GM12878 (cell line): ENCODE results near the gene GLT1D1.

Experiments used
- BCL11A ChIP-seq: IDR thresholded peaks from 2 replicates; pipeline ENCODE4 v1.6.1; 2011; ENCODE audit warnings: low read depth, low read length
- EZH2 ChIP-seq: IDR thresholded peaks from 2 replicates; pipeline ENCODE4 v1.6.1; 2012; ENCODE audit warnings: low read depth, mild to moderate bottlenecking, control low read depth, inconsistent platforms, low read length, borderline replicate concordance; ENCODE audit not compliant: control insufficient read depth
- POLR2AphosphoS5 ChIP-seq: IDR thresholded peaks from 2 replicates; pipeline ENCODE4 v1.6.1; 2011; ENCODE audit warnings: mild to moderate bottlenecking, low read length, inconsistent platforms
- RAD51 ChIP-seq: fragments of 450-650 bp; IDR thresholded peaks from 2 replicates; pipeline ENCODE4 v1.6.1; 2016; ENCODE audit warnings: moderate library complexity, mild to moderate bottlenecking, inconsistent platforms
- SUZ12 ChIP-seq: fragments of 200-600 bp; sonication (generic); IDR thresholded peaks from one replicate; pipeline ENCODE4 v1.6.1; 2018; ENCODE audit warnings: antibody characterized with exemption, mild to moderate bottlenecking; ENCODE audit not compliant: unreplicated experiment
- TF ChIP-seq, protein P1 (sequence below): IDR thresholded peaks from 2 replicates; pipeline ENCODE4 v1.6.1; 2012; ENCODE audit warnings: mild to moderate bottlenecking, low read depth, low read length
- TF ChIP-seq, protein P2 (sequence below), 3 experiments: IDR thresholded peaks in 2 of 3; conservative IDR thresholded peaks in 1 of 3; 2 replicates each; pipeline ENCODE4 v1.5.1; 2011; ENCODE audit warnings: low read depth in 3 of 3, low read length in 3 of 3, mild to moderate bottlenecking in 3 of 3, control low read depth in 2 of 3, moderate library complexity in 2 of 3, inconsistent platforms in 1 of 3, mixed read lengths in 1 of 3; ENCODE audit not compliant: control insufficient read depth in 2 of 3, insufficient read depth in 1 of 3; ENCODE audit errors: extremely low read depth in 1 of 3

DNA sequence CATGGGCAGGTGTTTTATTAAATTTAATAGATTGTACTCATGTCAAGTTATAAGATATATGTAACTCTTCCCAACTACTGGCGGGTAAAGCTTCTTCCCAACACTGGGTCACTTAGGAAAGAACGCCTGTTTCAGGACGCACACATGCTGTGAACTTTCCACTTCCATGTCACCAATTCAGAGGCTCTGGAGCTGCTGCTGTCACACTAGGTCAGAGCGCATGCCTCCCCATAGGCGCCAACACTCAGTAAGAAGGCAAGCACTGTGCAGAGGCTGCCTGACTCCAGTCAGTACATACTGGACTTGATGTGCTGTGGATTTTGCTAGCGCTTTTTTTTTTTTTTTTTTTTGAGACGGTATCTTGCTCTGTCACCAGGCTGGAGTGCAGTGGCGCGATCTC is 46.7 kb upstream of the GLT1D1 start:
- TF ChIP-seq, protein P1, sequence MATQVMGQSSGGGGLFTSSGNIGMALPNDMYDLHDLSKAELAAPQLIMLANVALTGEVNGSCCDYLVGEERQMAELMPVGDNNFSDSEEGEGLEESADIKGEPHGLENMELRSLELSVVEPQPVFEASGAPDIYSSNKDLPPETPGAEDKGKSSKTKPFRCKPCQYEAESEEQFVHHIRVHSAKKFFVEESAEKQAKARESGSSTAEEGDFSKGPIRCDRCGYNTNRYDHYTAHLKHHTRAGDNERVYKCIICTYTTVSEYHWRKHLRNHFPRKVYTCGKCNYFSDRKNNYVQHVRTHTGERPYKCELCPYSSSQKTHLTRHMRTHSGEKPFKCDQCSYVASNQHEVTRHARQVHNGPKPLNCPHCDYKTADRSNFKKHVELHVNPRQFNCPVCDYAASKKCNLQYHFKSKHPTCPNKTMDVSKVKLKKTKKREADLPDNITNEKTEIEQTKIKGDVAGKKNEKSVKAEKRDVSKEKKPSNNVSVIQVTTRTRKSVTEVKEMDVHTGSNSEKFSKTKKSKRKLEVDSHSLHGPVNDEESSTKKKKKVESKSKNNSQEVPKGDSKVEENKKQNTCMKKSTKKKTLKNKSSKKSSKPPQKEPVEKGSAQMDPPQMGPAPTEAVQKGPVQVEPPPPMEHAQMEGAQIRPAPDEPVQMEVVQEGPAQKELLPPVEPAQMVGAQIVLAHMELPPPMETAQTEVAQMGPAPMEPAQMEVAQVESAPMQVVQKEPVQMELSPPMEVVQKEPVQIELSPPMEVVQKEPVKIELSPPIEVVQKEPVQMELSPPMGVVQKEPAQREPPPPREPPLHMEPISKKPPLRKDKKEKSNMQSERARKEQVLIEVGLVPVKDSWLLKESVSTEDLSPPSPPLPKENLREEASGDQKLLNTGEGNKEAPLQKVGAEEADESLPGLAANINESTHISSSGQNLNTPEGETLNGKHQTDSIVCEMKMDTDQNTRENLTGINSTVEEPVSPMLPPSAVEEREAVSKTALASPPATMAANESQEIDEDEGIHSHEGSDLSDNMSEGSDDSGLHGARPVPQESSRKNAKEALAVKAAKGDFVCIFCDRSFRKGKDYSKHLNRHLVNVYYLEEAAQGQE: no peak
- TF ChIP-seq SUZ12: no peak
- TF ChIP-seq POLR2AphosphoS5: no peak; the same call in 1 of the 2 replicates
- no peak for TF ChIP-seq EZH2
- TF ChIP-seq, protein P2, sequence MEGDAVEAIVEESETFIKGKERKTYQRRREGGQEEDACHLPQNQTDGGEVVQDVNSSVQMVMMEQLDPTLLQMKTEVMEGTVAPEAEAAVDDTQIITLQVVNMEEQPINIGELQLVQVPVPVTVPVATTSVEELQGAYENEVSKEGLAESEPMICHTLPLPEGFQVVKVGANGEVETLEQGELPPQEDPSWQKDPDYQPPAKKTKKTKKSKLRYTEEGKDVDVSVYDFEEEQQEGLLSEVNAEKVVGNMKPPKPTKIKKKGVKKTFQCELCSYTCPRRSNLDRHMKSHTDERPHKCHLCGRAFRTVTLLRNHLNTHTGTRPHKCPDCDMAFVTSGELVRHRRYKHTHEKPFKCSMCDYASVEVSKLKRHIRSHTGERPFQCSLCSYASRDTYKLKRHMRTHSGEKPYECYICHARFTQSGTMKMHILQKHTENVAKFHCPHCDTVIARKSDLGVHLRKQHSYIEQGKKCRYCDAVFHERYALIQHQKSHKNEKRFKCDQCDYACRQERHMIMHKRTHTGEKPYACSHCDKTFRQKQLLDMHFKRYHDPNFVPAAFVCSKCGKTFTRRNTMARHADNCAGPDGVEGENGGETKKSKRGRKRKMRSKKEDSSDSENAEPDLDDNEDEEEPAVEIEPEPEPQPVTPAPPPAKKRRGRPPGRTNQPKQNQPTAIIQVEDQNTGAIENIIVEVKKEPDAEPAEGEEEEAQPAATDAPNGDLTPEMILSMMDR (IDR thresholded peaks at IDR 0.05 in 2 of 3, conservative IDR thresholded peaks at IDR 0.05 in 1 of 3; ENCODE audit: control insufficient read depth in 2 of 3, extremely low read depth in 1 of 3, insufficient read depth in 1 of 3, low read depth in 3 of 3, low read length in 3 of 3): no peak
- TF ChIP-seq BCL11A: no peak
- TF ChIP-seq RAD51: no peak
